RPMI8226 (cell line): ENCODE data around the gene PHACTR1.

Source experiments
- DNase-seq: peaks from one replicate; pipeline ENCODE4 v3.0.0-alpha.2; 2015

PHACTR1 gene

DNA sequence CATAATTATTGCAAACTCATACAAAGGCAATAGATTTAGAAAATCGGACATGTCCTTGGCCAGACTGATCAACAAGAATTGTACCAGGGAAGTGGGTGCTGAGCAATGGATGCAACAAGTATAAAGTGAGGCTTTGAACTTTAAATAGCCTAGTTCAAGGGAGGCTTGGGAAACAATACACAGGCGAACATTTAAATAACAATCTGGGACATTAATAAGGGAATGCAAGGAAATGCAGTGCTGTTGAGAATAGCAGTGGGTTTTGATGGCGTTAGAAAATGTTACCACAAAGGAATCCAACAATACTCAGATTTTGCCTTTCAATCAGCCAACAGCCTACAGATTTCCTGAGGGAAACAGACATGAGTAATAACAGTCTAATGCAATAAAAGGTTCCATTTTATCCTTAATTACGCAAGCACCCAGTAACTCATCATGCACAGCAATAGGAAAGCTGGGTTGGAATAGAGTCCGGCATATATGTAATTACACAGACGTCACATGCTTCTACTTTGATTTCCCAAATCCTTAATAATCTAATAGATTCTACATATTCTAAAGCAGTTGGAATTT, 134.6 kb downstream of the PHACTR1 start:
- DNase-seq = no peak

DNA sequence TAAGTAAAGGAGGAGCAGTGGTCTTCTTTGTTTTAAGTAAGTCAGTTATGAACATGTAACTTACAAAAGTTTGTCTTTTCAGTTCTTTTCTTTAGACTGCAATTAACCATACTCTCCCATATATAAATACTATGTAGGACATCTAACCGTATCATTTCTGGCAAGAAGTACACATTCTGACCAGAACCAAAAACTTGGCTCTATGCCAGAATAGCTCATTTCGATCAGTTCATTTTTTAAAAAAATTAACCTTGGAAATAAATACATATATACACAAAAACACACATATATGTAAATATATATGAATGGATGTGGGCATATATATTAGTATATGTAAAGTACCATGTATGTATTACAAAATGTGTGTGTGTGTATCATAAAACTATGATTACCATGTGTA, 145.0 kb downstream of the PHACTR1 start:
- no peak for DNase-seq

DNA sequence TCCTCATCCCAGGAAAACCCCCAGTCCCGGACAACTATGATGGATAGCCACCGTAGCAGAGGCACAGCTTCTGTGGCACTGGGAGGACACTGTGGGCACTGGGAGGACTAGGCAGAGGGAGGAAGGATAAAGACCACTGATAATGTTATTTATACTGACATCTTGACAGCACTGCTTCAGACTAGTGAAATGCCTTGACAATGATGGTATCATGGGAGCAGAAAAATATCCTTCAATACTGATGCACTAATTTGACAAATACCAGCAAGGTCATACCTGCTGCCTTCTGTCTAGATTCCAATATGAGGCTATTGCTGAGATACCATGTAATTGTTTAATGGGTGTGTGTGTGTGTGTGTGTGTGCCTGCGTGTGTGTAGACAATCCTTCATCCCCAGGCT, 148.6 kb downstream of the PHACTR1 start:
- no peak for DNase-seq

DNA sequence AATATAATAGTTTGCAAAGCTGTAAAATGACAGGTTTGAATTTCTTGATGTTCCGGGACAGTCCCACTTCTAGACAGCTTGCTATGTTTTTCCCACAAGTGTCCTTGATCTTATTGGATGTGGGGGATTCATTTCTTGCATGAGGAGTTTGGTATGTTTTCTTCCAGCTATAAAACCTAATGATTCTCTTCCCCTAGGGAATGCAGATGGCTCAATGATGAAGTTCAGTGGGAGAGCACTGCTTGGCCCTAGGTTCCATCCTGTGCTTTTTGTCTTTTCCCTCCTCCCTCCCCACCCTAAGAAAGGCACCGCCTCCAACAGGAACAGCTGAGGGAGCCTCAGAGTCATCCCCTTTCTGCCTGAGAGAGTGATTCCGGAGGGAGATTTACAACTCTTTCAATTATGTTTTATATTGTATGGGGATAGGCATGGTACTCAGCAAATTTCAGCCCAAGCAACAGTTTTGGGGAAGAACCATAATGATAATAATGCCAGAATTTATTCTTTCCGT, 149.2 kb downstream of the PHACTR1 start:
- DNase-seq = no peak

DNA sequence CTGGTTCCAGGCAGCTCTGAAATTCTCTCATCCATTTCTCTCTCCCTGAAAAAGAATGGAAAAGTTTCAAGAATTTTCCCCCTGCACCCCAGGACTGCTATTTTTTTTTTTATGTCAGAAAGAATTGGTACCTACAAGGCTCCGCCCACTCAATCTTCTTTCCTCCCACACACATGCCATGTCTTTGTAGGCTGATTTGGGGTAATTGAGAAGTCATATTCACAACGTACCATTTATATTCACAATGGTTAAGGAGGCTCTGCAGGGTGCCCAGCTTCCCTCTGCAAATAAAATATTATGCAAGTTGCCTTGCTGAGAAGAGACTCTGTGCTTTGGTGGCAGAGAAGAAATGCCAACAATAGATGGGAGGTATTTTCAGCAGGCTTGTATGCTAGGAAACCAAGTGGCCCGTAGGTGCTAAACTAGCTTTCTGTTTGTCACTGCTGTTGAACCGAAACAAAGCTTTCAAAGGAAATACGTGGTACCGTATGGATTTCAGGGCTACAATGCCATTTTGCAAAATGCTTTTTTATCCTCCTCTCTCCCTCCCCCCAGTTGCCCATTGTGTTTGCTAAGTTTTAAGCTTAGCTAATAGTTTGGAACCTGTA, 150.0 kb downstream of the PHACTR1 start:
- no peak for DNase-seq

DNA sequence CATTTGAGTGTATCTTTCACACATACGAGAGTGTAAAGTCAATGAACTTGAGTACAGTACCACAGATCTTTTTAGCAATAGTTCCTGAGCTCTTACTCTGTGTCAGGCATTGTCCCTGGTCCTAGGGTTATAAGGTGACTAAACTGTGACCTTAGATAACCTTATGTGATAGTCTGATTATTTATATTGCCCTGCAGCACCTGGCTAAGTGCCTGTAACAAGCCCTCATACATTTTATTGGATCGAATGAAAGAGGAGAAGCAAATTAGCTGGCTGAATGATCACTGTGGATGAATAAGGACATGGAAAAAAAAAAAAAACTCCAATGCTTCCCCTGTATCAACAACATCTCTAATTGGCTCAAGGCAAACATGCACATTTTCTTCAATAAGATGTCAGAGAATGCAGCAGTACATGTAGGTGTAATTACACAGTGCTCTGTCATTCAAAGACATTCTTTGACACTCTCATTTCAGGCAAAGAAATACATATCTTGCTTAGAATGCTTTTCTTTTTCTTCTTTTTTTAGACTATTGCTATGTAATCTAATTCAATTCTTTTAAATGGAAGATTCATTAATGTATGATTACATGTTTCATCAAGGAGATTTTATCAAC, 153.4 kb downstream of the PHACTR1 start:
- DNase-seq = no peak

- no peak for DNase-seq
Observed at GRCh38 chr6:12873691-12874090, 157.1 kb downstream of the PHACTR1 start.

DNA sequence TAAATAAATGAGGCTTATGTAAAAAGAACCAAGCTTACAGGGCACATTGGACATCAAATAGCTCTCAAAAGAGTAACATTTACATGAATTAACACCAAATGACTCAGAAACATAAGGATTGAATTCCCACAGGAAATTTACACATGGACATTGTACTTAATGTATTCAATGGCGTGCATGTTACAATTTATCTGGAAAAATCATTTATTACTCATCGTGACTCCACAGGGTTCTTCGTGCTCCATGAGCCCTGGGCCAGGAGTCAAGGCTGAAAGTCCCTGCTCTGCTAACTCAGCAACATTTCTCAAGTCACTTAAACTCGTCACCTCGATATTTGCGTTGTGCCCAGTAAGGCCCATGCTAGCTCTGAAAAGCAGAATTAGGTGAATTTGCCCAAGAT, 158.5 kb downstream of the PHACTR1 start:
- no peak for DNase-seq

DNA sequence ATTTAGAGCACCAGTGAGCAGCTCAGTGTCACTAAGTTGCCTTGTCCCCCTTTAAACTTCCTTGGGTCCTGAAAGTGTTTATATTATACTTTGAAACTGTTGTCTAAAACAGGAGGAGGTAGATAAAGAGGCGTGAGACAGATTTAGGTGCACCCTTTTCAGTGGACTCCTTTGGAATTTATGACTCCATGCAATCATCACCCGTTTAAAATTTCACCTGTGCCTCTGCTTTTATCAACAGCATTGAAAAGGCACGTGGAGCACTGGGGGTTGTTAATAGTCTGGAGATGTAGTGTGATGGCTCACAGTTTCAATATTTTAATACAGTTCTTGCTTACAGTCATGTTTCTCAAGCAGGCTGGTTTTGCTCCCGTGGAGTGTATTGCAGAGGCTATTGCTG, 162.2 kb downstream of the PHACTR1 start:
- DNase-seq = no peak

DNA sequence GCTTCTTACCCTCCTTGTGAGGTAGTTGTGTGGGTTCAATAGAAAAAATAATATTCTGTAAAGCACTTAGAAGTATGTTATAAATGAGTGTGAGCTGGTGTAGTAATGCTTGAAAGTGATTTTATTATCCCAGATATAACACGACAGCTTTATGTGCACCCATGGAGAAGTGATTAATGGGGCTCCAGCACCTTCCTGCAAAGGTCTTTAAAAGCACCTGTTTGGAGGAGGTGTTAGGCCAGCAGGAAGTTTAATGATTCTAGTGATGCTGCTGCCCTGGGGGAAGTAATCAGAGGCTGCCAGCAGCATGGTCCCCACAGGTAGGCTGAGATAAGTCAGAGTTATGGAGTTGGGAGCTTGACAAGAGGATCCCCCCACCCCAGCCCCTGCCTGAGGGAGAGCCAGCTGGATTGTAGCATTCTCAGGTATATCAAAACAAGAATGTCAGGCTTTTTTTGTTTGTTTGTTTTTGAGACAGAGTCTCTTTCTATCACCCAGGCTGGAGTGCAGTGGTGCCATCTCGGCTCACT, 166.3 kb downstream of the PHACTR1 start:
- no peak for DNase-seq

DNA sequence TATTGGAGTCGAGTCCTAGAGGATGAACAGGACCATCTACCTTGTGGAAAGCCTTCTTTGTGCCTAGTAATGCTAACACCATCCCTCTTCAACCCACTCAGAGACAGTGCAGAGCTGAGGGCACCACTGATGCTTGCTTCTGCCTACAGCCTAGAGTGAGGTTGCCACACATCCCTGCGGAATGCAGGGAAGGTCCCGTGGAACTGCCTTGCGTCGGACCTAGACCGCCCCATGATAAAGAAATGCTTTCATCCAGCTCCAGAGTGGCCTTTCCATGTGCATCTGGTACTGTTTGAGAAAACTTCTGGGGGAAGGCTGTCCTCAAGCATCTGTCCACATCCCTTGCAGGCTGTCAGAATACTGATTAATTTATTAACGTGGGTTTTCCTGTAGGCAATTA, 168.4 kb downstream of the PHACTR1 start:
- DNase-seq = no peak

DNA sequence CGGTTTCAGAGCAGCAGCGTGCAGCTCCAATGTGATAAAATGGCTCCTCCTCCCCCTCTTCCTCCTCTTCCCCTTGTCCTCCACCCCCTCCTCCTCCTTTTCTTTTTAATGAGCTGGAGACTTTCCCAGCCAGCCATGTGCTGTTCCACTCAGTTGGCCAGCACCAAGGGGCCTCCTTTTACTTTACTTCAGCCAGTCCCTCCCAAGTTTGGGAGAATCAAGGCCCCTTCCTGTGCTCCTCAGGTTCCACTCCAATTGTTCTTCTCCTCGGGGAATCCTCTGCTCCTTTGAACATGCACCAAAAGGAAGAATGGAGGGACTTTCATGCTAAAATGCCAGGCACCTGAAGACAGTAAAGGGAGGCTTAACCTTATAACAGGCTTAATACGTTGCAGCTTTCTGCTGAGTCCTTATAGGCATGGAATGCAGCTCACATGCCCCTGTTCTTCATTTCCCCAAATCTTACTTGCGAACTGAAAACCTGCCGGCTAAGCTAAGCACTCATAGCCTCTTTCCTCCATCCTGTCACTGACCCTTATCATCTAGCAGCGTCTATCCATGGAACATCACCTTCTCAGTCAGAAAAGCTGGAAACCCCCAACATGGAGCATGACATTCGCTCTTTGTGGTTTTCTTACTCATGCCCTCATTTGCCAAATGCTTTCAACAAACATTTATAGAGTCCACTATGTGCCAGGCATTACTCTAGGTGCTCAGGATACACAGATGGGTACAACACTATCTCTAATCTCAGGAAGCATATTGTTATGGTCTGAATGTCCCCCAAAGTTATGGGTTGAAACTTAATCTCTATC, 170.6 kb downstream of the PHACTR1 start:
- no peak for DNase-seq

DNA sequence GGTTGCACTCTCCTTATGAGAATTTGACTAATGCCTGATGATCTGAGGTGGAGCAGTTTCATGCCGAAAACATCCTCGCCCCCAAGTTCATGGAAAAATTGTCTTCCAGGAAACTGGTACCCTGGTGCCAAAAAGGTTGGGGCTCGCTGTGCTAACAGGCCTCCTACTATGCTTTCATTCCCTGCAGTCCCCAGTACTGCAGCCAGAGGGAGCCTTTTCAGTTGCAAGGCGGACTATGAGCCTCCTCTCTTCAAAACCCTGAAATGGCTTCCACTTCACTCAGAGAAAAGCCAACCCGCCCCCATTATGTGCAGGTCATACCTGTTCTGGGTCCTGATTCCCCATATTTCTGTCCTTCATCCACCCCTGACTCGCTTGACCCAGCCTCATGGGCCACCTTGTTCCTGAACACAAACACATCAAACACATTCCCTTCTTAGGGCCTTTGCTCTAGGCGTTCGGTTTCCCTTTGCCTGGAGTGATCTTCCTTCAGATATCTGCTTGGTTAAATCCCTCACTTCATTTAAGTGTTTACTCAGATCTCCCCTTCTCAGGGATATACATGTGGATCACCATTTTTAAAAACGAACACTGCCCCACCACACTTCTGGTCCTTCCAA, 173.7 kb downstream of the PHACTR1 start:
- DNase-seq = peak; percentile 48

DNA sequence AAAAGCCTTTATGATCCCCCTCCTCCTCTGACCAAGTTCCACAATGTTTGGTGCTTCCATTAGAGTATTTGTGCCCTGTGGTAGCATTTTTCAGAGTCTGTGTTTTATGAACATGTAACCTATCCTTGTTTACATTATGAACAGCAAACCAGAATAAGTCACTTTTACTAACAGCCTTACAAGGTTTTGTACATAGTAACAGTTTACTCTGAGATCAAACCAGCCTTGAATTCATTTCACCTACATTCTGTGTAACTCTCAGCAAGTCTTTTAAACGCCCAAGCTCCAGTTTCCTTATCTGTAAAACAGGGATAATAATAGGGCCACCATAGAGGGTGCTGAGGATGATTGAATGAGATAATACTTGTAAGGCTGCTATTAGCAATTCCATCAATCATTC, 175.0 kb downstream of the PHACTR1 start:
- no peak for DNase-seq

DNA sequence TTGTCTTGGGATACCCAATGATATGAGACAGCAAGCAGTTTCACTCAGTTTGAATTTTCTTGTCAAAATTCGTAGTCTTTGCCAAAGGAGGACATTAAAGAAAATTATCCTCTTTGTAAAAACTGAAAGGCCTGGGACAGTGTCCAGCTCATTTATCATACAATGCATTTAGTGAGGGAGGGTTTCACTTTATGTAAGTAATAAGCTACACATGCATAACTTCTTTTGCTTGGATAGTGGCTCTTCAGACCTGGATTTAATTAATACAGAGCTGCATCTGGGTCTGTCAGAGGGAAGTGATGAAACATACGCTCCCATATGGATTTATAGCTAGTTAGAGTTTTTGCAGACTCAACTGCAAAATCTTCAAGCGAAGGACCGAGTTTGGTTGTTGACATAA, 175.6 kb downstream of the PHACTR1 start:
- no peak for DNase-seq

DNA sequence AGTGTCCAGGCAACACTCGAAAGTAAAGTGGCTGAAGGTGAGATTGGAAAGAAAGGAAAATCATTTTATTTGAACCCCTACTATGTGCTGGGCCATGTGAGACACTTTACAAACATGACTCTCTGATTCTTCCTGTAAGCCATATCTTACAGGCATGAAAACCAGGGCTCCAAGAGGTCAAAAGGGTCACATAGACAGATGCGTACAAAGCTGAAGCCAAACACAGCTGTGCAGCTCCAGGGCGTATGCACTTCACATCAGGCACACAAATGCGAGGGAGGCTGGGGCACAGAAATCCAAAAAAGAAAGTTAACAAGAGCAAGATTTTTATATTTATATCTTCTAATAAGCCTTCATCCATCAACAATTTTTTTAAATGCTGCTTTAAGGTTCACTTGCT, 176.5 kb downstream of the PHACTR1 start:
- DNase-seq = no peak

GRCh38 chr6:12895721-12896120, 179.2 kb downstream of the PHACTR1 start:
- no peak for DNase-seq

DNA sequence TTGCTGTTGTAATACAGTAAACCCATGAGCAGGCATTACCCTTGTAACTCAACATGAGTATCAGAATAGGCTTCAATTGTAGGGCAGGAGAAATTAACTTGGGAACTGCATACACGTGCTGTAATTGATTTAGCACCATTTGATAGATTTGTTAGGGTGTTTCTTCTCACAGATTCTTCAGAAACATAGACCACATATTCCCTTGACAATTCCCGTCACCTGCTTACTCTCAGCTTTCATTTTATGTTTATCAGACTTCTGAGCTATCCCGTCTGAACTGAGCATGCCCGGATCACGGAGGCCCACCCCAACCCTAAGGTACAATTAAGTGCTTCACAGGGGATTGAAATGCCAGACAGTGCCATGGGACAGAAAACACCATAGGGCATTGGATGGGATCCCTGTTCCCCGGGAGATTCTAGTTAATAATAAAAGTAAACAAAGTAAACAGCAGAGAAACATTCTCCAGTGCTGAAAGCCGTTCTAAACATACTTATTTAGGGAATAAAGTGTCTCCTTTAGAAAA, 179.7 kb downstream of the PHACTR1 start:
- DNase-seq = no peak

DNA sequence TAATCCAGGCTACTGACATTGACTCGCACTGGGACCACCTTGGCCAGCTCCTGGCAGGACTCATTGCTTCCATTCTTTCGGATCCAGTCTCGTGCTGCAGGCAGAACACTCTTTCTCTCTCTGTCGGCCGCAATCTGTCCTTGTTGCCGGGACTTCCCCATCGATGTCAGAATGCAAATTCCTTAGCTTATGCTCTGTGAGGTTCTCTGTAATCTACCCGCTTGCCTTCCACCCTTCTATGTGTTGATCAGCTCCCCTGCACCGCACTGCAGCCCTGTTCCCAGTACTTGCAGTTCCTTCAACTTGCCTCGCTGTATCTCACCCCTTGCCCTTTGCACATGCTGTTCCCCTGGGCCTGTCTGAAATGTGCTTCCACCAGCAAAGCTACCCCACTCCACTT, 182.0 kb downstream of the PHACTR1 start:
- DNase-seq = no peak

DNA sequence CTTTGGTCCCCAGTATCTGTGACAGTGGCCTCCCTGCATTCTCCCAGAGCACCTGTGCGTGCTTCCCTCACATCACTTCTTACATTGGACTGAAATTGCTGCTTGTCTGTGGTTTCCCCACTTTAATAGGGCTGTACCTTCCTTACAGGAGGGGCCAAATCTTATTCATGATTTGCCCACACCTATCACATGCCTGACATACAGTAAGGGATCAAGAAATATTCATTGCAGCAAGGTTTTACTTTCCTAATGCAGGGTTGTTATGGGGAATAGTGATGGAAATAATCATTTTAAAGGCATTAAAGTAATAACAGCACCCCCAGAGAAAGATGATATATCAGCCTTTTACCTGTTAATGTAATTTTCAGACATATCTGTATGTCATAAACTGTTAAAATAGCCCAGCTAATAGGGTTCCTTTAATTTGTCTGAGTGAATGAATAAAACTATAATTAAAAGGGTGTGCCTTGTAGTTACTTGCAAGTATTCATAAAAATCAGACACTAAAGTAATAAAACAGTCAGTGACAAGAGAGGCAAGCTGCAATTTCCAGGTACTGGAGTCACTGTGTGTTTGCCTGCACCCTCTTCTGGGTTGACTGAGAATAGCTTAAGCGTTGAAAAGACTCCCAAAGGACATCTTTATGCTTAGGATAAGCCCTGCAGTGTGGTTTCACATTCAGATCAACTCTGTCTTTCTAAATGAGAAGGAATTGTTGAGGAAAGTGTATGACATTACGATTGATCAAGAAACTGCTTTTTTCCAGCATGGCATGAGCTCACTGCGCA, 182.7 kb downstream of the PHACTR1 start:
- no peak for DNase-seq

DNA sequence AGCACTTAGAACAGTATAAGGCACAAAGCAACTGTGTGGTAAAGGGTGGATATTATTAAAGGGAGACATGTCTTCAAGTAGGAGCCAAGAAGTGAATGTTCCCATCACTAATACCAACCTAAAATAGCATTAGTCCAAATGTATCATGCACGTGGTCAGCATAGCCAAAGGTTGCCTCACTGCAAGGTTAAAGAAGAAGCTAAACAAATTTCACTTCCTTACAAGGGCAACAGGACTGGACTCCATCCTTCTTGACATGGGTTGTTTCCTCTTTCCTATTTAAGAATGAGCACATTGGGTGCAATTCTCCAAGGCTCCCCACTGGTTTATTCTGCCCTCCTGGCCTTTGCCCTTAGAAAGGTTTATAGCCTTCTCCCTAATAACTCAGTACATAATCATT, 186.7 kb downstream of the PHACTR1 start:
- DNase-seq = no peak

GRCh38 chr6:12909833-12910232, 193.3 kb downstream of the PHACTR1 start:
- no peak for DNase-seq
